ENCODE data around the gene CIC.
A peak's percentile ranks its signal among the peaks of the same experiment; 100 is the strongest.

DNA sequence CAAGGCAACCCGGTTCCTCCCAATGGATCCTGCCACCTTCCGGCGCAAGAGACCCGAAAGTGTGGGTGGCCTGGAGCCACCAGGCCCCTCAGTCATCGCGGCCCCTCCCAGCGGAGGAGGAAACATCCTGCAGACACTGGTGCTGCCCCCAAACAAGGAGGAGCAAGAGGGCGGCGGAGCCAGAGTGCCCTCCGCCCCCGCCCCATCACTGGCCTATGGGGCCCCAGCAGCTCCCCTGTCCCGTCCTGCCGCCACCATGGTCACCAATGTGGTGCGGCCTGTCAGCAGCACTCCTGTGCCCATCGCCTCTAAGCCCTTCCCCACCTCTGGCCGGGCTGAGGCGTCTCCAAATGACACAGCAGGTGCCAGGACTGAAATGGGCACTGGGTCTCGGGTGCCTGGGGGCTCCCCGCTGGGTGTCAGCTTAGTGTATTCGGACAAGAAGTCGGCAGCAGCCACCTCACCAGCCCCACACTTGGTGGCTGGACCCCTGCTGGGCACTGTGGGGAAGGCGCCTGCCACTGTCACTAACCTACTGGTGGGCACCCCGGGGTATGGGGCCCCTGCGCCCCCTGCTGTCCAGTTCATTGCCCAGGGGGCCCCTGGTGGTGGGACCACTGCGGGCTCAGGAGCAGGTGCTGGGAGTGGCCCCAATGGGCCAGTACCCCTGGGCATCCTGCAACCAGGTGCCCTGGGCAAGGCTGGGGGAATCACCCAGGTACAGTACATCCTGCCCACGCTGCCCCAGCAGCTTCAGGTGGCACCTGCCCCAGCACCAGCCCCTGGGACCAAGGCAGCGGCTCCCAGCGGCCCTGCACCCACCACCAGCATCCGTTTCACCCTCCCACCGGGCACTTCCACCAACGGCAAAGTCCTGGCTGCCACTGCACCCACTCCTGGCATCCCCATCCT lies 21.7 kb downstream of the CIC start:
- TF ChIP-seq, protein P1, sequence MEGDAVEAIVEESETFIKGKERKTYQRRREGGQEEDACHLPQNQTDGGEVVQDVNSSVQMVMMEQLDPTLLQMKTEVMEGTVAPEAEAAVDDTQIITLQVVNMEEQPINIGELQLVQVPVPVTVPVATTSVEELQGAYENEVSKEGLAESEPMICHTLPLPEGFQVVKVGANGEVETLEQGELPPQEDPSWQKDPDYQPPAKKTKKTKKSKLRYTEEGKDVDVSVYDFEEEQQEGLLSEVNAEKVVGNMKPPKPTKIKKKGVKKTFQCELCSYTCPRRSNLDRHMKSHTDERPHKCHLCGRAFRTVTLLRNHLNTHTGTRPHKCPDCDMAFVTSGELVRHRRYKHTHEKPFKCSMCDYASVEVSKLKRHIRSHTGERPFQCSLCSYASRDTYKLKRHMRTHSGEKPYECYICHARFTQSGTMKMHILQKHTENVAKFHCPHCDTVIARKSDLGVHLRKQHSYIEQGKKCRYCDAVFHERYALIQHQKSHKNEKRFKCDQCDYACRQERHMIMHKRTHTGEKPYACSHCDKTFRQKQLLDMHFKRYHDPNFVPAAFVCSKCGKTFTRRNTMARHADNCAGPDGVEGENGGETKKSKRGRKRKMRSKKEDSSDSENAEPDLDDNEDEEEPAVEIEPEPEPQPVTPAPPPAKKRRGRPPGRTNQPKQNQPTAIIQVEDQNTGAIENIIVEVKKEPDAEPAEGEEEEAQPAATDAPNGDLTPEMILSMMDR (IDR thresholded peaks at IDR 0.05; ENCODE audit: insufficient read depth, low read length, poor library complexity, severe bottlenecking): peak; percentile 90
- TF ChIP-seq EZH2phosphoT487 (conservative IDR thresholded peaks at IDR 0.05; ENCODE audit: low read length): no peak
